Mesodermal cell (in vitro differentiated cells): ENCODE results near the gene MYO3B.
"Not testable (repeated sequence)": the region's sequence is repeated elsewhere in the genome, so short reads cannot be mapped to it uniquely, and the experiment has no call there.

Experiments
- H3K27ac ChIP-seq: 2 replicates; pipeline ENCODE4 v1.7.0; 2013; ENCODE audit warnings: mild to moderate bottlenecking, low read depth, low read length, moderate library complexity; ENCODE audit not compliant: severe bottlenecking
- H3K36me3 ChIP-seq: 2 replicates; pipeline ENCODE4 v1.7.1; 2013; ENCODE audit warnings: mild to moderate bottlenecking, low read length, moderate library complexity; ENCODE audit not compliant: control insufficient read depth, insufficient read depth
- H3K4me1 ChIP-seq: one replicate; pipeline ENCODE4 v1.7.1; 2013; ENCODE audit warnings: mild to moderate bottlenecking, low read length; ENCODE audit not compliant: insufficient read depth, control insufficient read depth, poor library complexity, severe bottlenecking
- H3K4me3 ChIP-seq: 2 replicates; pipeline ENCODE4 v1.7.0; 2013; ENCODE audit warnings: low read length, control low read depth, mild to moderate bottlenecking; ENCODE audit not compliant: insufficient read depth, poor library complexity, severe bottlenecking; ENCODE audit errors: extremely low read depth
- H3K9me3 ChIP-seq: 2 replicates; pipeline ENCODE4 v1.7.1; 2013; ENCODE audit warnings: mild to moderate bottlenecking, low read length, moderate library complexity; ENCODE audit not compliant: control insufficient read depth
- WGBS, 2 experiments: methylation state at CpG; one replicate each; pipeline ENCODE4 v1.1.5; 2013; ENCODE audit warnings: missing lambda C conversion rate in 2 of 2; ENCODE audit not compliant: insufficient coverage in 2 of 2; 5-methylcytosine and 5-hydroxymethylcytosine counted together

The MYO3B gene

GRCh38 chr2:170425281-170425751, 247.4 kb downstream of the MYO3B start:
- no peaks in the 10 kb centered on the region for H3K36me3 ChIP-seq
- 84 to 92% methylated on average over 2 of the region's 2 CpGs for WGBS, 2 experiments
- H3K4me3 ChIP-seq, result no peak overlapping the region
- no peaks in the 10 kb centered on the region for H3K9me3 ChIP-seq
- no peak overlapping the region for H3K27ac ChIP-seq
- H3K4me1 ChIP-seq, result peaks cover 3% of the 10 kb centered on the region

- WGBS, 2 experiments, result 86 to 100% methylated on average over 1 of the region's 2 CpGs
- H3K4me1 ChIP-seq, result peaks cover 3% of the 10 kb centered on the region
- H3K9me3 ChIP-seq, result no peaks in the 10 kb centered on the region
- H3K4me3 ChIP-seq, result no peak overlapping the region
- H3K36me3 ChIP-seq, result no peaks in the 10 kb centered on the region
- H3K27ac ChIP-seq, result no peak overlapping the region
Measured at GRCh38 chr2:170428868-170429267, 250.9 kb downstream of the MYO3B start.

DNA sequence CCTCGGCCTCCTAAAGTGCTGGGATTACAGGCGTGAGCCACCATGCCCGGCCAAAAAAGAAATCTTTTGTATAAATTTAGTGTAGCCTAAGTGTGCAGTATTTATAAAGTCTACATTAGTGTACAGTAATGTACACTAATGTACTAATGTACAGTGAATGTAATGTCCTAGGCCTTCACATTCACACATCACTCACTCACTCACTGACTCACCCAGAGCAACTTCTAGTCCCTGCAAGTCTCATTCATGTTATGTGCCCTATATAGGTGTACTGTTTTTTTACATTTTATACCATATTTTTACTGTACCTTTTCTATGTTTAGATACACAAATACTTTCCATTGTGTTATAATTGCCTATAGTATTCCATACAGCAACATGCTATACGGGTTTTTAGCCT, 254.9 kb downstream of the MYO3B start:
- Histone ChIP-seq H3K4me1 (peaks cover 18% of the 10 kb centered on the region), H3K9me3 (no peaks in the 10 kb centered on the region), H3K36me3 (no peaks in the 10 kb centered on the region), H3K27ac (no peak overlapping the region), H3K4me3 (no peak overlapping the region)
- WGBS, 2 experiments, result no CpG with 5 or more reads among the region's 4 CpGs

DNA sequence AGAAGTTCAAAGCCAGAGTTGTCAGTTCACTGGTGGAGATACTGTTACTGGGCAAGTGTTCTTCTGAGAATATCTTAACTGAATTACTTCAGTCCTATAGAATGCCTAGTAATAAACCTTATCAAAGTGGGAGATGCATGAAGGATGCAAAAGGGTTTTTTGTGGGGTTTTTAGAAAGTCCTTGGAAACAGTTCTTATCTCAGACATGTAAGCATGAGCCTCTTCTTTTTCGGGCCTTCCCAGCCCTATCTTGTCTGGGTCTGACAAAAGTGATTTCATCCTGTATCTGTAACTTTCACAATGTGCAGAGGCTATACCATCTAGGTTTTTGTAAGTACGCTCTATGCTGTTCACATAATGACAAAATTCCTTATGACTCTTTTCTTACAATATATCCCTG, 255.5 kb downstream of the MYO3B start:
- Histone ChIP-seq H3K4me1 (peaks cover 18% of the 10 kb centered on the region), H3K9me3 (no peaks in the 10 kb centered on the region), H3K36me3 (no peaks in the 10 kb centered on the region), H3K4me3 (no peak overlapping the region), H3K27ac (no peak overlapping the region)
- whole genome bisulfite sequencing, 2 experiments, result 94 to 95% methylated on average over 2 of the region's 2 CpGs

DNA sequence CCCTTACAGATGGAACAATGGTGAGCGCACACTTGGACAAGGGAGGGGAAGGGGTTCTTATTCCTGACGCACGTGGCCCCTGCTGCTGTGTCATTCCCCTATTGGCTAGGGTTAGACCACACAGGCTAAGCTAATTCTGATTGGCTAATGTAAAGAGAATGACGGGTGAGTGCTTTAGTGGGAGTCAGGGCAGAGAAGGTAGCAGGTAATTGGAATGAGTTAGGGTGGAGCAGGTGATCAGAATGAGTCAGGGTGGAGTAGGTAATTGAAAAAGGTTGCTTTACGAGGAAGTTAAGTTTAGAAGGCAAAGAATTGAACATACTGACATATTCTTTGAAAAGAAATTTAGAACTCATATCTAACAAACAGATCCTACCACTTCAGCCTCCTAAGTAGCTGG, 256.4 kb downstream of the MYO3B start:
- WGBS, 2 experiments, result 89 to 94% methylated on average over 1 to 4 of the region's 5 CpGs
- not testable (repeated sequence) for H3K9me3 ChIP-seq, H3K4me3 ChIP-seq, H3K36me3 ChIP-seq, H3K27ac ChIP-seq
- H3K4me1 ChIP-seq, result peaks cover 18% of the 10 kb centered on the region

DNA sequence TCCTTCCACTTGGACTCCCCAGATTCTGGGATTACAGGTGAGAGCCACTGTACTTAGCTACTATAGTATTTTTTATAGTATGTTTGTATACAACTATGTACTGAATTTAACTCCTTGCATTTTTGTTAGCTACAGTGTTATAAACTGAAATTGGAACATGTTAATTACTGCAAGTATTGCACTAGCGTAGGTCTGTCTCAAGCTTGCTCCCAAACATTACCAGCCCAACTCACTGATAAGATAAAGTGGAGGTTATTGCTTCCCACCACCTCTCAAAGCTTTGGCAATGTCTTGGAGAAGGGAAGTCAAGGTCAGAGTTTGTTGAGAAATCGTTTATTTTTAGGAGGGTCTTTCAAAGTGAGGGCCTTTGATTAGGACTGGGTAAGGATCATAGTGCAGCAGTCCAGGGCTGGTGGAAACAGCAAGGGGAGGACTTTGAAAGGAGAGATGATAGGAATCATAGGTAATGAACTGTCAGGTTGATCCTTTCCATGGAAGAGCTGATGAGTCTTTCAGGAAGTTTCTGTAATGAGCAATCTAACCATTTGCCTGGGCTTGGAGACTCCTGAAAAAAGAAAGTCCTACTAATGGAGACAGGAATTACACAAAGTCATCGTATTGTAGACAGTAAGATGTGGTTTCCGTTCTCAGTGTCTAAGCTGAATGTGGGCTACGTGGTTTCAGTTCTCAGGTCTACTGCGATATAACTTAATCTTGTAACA, 257.1 kb downstream of the MYO3B start:
- peaks cover 18% of the 10 kb centered on the region for H3K4me1 ChIP-seq
- H3K36me3 ChIP-seq, result no peaks in the 10 kb centered on the region
- no peaks in the 10 kb centered on the region for H3K9me3 ChIP-seq
- H3K4me3 ChIP-seq, result no peak overlapping the region
- H3K27ac ChIP-seq, result peak overlapping the region; percentile 61
- 67 to 73% methylated on average over 4 to 5 of the region's 6 CpGs for WGBS, 2 experiments

GRCh38 chr2:170436077-170436943, 258.4 kb downstream of the MYO3B start:
- Histone ChIP-seq H3K4me3 (no peak overlapping the region), H3K27ac (peak overlapping the region; percentile 61)
- 6 to 8% methylated on average over 2 of the region's 5 CpGs for WGBS, 2 experiments

DNA sequence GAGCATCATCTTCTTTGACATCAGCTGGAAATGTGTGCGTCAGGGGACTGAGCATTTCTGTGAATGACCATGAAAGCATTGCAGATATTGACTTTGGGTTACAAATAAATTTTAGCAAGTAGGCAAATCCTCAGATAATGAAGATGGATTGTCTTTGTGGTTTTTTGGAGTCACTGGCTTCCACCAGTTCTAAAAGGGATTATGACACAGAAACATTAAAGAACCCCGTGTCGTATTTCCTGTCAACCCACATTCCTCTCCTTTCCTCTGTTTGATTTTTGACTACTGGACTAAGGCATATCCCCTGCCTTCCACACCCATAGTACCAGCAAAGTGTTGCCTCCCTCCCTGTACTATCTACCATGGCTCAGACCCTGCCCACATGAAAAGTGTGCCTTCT, 268.1 kb downstream of the MYO3B start:
- WGBS, 2 experiments, result 92 to 97% methylated on average over 3 of the region's 3 CpGs

More at GRCh38 chr2:170436077-170436943, 258.4 kb downstream of the MYO3B start:
- H3K4me1 ChIP-seq, result peaks cover 18% of the 10 kb centered on the region
- no peaks in the 10 kb centered on the region for H3K36me3 ChIP-seq
- no peaks in the 10 kb centered on the region for H3K9me3 ChIP-seq

DNA sequence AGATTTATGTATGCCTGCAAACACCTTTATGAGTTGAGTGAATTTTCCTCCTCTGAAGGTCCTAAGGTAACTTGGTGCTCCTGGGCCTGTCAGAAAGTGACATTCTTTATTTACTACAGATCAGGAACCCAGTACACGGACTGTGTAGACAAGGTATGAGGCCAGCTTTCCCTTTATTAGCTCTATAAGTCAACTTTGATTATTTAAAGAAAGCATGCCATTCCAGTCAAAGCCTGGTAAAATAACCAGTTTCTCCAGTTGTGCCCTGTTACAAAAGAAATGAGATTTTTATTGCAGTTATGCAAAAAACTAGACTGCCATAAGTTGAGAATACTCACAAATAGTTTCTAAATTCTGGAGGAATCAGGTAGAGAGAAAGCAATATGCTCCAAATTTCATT, 271.1 kb downstream of the MYO3B start:
- Histone ChIP-seq H3K36me3 (no peaks in the 10 kb centered on the region), H3K9me3 (peaks cover 24% of the 10 kb centered on the region), H3K4me3 (no peak overlapping the region), H3K4me1 (no peaks in the 10 kb centered on the region), H3K27ac (no peak overlapping the region)
- no CpG with 5 or more reads among the region's 1 CpG for WGBS, 2 experiments

More for the DNA sequence above, 268.1 kb downstream of the MYO3B start:
- H3K9me3 ChIP-seq, result peaks cover 15% of the 10 kb centered on the region
- no peak overlapping the region for H3K4me3 ChIP-seq
- H3K36me3 ChIP-seq, result no peaks in the 10 kb centered on the region
- H3K4me1 ChIP-seq, result no peaks in the 10 kb centered on the region
- H3K27ac ChIP-seq, result no peak overlapping the region

DNA sequence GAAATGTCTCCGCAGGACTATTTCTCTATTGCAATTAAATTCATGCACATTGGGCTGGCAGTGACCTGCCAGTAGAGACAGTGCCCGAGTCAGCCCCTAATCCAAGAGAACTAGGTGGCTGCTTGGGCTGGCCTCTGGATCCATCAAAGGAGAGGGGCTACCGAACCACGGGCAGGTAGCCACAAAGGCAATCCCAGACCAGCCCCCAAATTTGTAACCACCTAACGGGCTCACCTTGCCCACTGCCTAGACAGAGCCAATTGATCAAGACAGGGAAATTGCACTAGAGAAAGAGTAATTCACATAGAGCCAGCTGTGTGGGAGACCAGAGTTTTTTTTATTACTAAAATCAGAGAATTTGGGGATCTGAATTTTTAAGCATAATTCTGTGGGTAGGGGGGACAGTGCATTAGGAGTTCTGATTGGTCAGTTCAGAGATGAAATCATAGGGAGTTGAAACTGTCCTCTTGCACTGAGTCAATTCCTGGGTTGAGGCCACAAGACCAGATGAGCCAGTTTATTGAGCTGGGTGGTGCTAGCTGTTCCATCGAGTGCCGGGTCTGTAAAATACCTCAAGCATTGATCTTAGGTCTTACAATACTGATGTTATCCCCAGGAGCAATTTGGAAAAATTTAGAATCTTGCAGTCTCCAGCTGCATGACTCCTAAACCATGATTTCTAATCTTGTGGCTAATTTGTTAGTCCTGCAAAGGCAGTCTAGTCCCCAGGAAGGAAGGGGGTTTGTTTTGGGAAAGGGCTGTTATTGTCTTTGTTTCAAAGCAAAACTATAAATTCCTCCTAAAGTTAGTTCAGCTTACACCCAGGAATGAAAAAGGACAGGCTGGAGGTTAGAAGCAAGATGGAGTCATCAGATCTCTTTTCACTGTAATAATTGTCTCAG, 276.8 kb downstream of the MYO3B start:
- no peak overlapping the region for H3K4me3 ChIP-seq
- H3K36me3 ChIP-seq, result no peaks in the 10 kb centered on the region
- no peak overlapping the region for H3K27ac ChIP-seq
- no peaks in the 10 kb centered on the region for H3K4me1 ChIP-seq
- peaks cover 10% of the 10 kb centered on the region for H3K9me3 ChIP-seq
- WGBS, 2 experiments, result 98 to 100% methylated on average over 5 of the region's 7 CpGs
